Activated naive CD8-positive, alpha-beta T cell treated with anti-CD3 and anti-CD28 coated beads, Interleukin-2, amount 10 ng/mL, durations not matched to agents 7 days and 5 days (primary cell): ENCODE results near the gene UBXN6. TPM values are rescaled to one million over a fixed set of nuclear protein-coding genes. Genes with fewer than 3 reads are reported as not detected.
A peak's percentile ranks its signal among the peaks of the same experiment; 100 is the strongest.

ENCODE experiments used
- ATAC-seq: fragments of 150-1000 bp; cut with Tn5 transposase; one replicate; pipeline ENCODE4 v1.10.0; 2021; ENCODE audit warnings: low read depth, moderate library complexity
- POLR2A ChIA-PET: fragments of 350-600 bp; sonication (Branson Sonifier 250); formaldehyde crosslinking; loops from one replicate; lab custom pipeline; 2021; ENCODE audit warnings: antibody characterized with exemption; lab: Charles Lee
- DNase-seq: peaks from one replicate; pipeline ENCODE4 v3.0.0; 2021
- H3K27ac Mint-ChIP-seq: one replicate; pipeline ENCODE4 v1.8.0; 2022; ENCODE audit warnings: mild to moderate bottlenecking, mixed read lengths
- H3K27me3 Mint-ChIP-seq: one replicate; pipeline ENCODE4 v1.8.0; 2022; ENCODE audit warnings: mild to moderate bottlenecking, moderate library complexity, mixed read lengths
- H3K36me3 Mint-ChIP-seq: one replicate; pipeline ENCODE4 v1.8.0; 2021; ENCODE audit warnings: mild to moderate bottlenecking, mixed read lengths
- H3K4me1 Mint-ChIP-seq: one replicate; pipeline ENCODE4 v1.8.0; 2021; ENCODE audit warnings: mixed read lengths
- H3K4me3 Mint-ChIP-seq: one replicate; pipeline ENCODE4 v1.8.0; 2022; ENCODE audit warnings: mild to moderate bottlenecking, moderate library complexity, mixed read lengths
- H3K9me3 Mint-ChIP-seq: one replicate; pipeline ENCODE4 v1.8.0; 2021; ENCODE audit warnings: mixed read lengths
- total RNA-seq, 2 experiments: library from RNA; stranded (reverse); gene quantifications; one replicate each; pipeline ENCODE4 v1.2.3, GENCODE V29; 2021

The UBXN6 gene
- total RNA-seq, 2 experiments from 2014 or later, result 50.0 to 56.7 TPM

DNA sequence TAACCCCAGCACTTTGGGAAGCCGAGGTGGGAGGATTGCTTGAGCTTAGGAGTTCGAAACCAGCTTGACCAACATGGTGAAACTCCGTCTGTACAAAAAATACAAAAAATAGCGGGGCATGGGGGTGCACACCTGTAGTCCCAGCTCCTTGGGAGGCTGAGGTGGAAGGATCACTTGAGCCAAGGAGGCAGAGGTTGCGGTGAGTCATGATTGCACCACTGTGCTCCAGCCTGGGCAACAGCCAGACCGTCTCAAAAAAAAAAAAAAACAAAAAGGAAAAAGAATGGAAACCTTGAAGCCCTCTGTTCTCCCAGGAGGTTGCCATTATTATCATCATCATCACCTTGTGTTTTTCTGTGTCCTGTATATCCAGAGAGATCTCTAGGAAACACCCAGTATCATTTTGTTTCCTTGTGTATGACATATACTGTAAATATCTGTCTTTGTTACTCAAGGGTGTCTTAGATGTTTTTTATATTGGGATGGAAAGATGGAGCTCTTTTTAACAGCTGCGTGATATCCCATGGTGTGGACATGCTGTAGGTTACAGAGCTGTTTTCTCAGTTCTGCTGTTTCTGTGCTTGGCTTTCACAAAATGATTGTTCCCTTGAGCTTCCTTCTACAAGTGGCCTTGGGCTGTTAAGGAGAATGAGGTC is 43.3 kb downstream of the UBXN6 start:
- no peak for DNase-seq
- H3K4me1 Mint-ChIP-seq, result peaks cover 8% of the 10 kb centered on the region
- no peak for ATAC-seq
- H3K27me3 Mint-ChIP-seq, result no peaks in the 10 kb centered on the region
- no peaks in the 10 kb centered on the region for H3K9me3 Mint-ChIP-seq
- H3K36me3 Mint-ChIP-seq, result peaks cover 14% of the 10 kb centered on the region
- POLR2A ChIA-PET, result interaction anchor here (1.2 kb wide), 1 partner anchor 9 kb away, joined by 4 read pairs; no protein-coding TSS in a partner anchor
- no peak overlapping the region for H3K27ac Mint-ChIP-seq
- no peak overlapping the region for H3K4me3 Mint-ChIP-seq

DNA sequence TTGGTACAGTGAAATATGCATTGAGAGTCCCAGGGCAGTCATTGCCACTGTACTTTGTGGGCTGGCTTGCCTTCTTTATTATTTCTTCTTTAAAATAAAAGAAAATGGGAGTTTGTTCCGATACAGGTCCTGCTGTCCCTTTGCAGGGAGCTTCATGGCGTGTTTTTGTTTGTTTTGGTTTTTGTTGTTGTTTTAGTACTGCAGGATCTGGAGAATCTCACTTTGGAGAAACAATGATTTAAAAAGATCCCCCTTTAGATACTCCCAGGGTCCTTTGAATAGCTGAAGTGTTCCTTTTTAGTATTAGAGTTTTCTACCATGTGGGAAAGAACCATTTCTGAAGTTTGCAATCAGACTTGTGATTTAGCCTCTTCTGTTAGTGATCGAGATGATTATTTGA is 44.0 kb downstream of the UBXN6 start:
- POLR2A ChIA-PET, result no interaction called here
- DNase-seq (no peak), ATAC-seq (no peak)
- Mint-ChIP-seq H3K36me3 (peaks cover 18% of the 10 kb centered on the region), H3K27me3 (no peaks in the 10 kb centered on the region), H3K4me1 (peaks cover 8% of the 10 kb centered on the region), H3K4me3 (no peak overlapping the region), H3K9me3 (no peaks in the 10 kb centered on the region), H3K27ac (no peak overlapping the region)

DNA sequence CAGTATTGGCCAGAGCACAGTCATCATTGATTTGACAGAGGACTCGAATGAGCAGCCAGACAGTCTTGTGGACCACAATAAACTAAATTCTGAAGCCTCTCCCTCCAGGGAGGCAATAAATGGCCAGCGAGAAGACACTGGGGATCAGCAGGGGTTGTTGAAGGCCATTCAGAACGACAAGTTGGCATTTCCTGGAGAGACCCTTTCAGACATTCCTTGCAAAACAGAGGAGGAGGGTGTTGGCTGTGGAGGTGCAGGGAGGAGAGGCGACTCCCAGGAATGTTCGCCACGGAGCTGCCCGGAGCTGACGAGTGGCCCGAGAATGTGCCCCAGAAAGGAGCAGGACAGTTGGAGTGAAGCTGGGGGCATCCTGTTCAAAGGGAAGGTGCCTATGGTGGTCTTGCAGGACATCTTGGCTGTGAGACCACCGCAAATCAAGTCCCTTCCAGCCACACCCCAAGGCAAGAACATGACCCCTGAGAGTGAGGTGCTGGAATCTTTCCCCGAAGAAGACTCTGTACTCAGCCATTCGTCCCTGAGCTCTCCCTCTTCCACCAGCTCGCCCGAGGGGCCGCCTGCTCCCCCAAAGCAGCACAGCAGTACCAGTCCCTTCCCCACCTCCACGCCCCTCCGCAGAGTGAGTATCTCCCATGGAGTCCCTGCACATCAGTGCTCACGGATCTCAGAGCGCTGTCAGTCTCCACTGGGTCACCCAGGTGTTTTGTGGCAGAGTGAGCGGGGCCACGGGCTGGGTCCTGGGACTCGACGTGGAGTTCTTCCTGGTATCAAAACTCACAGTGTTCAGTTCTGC is 48.3 kb downstream of the UBXN6 start:
- Mint-ChIP-seq H3K9me3 (no peaks in the 10 kb centered on the region), H3K27ac (no peak overlapping the region), H3K36me3 (peaks cover 16% of the 10 kb centered on the region), H3K4me1 (peaks cover 16% of the 10 kb centered on the region), H3K4me3 (no peak overlapping the region), H3K27me3 (no peaks in the 10 kb centered on the region)
- no peak for DNase-seq
- POLR2A ChIA-PET, result no interaction called here
- ATAC-seq, result no peak

DNA sequence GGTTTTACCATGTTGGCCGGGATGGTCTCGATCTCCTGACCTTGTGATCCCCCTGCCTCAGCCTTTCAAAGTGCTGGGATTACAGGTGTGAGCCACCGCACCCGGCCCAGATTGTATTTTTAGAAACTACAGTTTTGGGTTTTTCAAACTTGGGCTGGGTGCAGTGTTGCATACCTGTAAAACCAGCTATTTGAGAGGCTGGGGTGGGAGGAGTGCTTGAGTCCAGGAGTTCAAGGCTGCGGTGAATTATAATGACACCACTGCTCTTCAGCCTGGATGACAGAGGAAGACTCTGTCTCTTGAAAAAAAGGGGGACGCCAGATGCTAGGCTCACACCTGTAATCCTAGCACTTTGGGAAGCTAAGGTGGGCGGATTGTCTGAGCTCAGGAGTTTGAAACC is 51.0 kb downstream of the UBXN6 start:
- no peak overlapping the region for H3K27ac Mint-ChIP-seq
- POLR2A ChIA-PET, result interaction anchor here (0.7 to 2.3 kb wide), 4 partner anchors 45 to 718 kb away, joined by 3 to 5 read pairs (median 4); partner anchors contain the start of genes HDGFL2 and MPND
- no peak for ATAC-seq

DNA sequence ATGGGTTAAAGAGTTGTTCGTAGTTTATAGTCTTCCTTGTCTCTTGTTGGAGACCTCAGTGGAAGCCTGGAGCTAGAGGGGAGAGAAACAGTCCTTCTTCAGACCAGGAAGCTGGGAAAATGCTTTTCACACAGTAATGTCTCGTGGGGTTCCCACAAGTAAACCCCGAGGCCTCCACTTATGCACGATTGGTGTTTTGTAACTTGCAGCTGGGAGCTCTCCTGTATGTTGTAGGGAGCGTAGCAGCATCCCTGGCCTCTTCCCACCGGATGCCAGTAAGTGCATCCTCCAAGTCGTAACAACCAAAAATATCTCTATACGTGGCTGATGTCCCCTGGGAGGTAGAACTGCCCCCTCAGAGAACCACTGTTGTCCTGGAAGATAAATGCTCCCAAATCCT is 51.6 kb downstream of the UBXN6 start:
- ATAC-seq (no peak), DNase-seq (no peak)
- POLR2A ChIA-PET, result interaction anchor here (1.2 to 2.3 kb wide), 2 partner anchors 44 to 63 kb away, joined by 3 to 5 read pairs; partner anchors contain the start of gene MPND
- Mint-ChIP-seq H3K4me1 (peaks cover 35% of the 10 kb centered on the region), H3K27ac (no peak overlapping the region), H3K4me3 (no peak overlapping the region), H3K36me3 (peaks cover 13% of the 10 kb centered on the region), H3K9me3 (no peaks in the 10 kb centered on the region), H3K27me3 (no peaks in the 10 kb centered on the region)

More for the DNA sequence above, 51.0 kb downstream of the UBXN6 start:
- Mint-ChIP-seq H3K36me3 (peaks cover 13% of the 10 kb centered on the region), H3K4me1 (peaks cover 29% of the 10 kb centered on the region), H3K27me3 (no peaks in the 10 kb centered on the region), H3K9me3 (no peaks in the 10 kb centered on the region), H3K4me3 (no peak overlapping the region)
- no peak for DNase-seq

DNA sequence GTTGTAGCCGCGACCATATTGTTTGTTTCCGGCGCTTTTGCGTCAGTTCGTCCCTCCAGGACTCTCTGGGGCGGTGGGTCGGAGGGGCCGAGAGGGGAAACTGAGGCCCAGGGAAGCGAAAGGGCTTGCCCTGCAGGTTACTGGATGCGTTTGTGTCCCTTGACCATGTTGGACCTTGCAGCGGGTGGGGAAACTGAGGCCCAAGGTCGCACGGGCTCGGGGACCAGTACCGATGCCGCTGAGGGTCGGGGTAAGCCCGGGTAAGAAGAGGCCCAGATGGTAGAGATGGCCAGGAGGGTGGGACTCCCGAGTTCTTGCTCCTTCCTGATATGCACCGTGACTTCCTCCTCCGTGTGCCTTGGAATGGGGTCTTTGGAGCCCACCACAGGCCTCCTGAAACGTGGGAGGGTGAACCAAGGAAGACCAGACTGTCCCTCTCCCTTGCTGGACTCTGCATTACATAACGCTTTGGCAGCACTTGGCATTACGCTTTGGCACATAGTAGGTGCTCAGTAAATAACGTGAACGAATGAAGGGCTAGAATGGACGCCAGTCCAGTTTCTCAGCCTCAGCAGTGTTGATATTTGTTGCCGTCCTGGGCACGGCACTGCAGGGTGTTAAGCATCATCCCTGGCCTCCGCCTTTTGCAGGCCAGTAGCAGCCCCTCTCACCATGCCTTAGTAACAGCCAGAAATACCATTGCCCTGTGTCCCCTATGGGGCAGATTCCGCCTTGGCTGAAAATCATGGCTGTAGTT is 54.4 kb downstream of the UBXN6 start:
- H3K9me3 Mint-ChIP-seq, result no peaks in the 10 kb centered on the region
- POLR2A ChIA-PET, result interaction anchor here (1.3 to 1.9 kb wide), 5 partner anchors 34 to 136 kb away, joined by 5 to 19 read pairs (median 7); partner anchors contain the start of gene HDGFL2
- DNase-seq (peak; percentile 38), ATAC-seq (no peak)
- H3K4me1 Mint-ChIP-seq, result peaks cover 43% of the 10 kb centered on the region
- H3K36me3 Mint-ChIP-seq, result peaks cover 14% of the 10 kb centered on the region
- H3K4me3 Mint-ChIP-seq, result peak overlapping the region; percentile 95
- no peaks in the 10 kb centered on the region for H3K27me3 Mint-ChIP-seq
- H3K27ac Mint-ChIP-seq, result peak overlapping the region; percentile 91

DNA sequence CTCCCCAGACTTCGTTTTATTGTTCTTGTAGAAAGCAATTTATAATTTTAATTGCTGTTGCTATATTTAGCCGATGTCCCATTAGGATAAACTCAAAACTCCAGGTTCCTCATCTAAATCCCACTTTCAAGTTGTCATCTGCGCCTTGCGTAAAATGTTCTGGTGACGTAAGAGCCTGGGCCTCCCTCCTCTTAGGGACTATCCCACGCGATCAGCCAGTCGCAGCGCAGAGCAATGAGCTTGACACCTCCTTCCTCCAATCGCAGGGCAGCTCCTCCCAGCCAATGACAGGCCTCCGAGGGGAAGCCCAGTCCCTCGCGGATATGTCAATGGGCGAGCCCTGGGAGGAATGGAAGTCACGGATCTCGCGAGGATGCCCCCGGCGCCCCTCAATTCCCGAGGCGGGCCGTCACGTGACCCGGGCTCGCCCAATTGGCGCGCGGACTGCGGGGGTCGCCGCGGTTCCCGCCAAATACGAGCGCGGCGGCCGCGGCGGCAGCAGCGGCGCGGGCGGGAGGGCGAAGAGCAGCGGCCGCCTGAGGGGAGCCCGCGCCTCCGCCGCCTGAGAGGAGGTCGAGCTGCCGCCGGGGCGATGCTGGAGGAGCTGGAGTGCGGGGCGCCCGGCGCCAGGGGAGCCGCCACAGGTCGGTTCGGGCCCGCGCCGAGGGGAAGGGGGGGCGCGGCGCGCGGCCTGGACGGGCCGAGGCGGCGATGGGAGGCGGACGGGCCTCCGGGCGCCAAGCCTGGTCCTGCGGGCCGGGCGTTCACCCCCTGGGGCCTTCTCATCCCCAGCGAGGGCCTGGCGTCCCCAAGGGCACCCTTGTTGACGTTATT is 55.2 kb downstream of the UBXN6 start, which contains the start of gene CHAF1A:
Gene CHAF1A (plus strand): TSS at position 470 of the 834 bp plus-strand sequence. CDS start 123 bp downstream, at position 593.
- Mint-ChIP-seq H3K4me1 (peaks cover 46% of the 10 kb centered on the region), H3K4me3 (peak within 1 kb of the TSS; percentile 95), H3K36me3 (peaks cover 16% of the 10 kb centered on the region), H3K27me3 (no peaks in the 10 kb centered on the region), H3K27ac (peak within 1 kb of the TSS; percentile 93), H3K9me3 (no peaks in the 10 kb centered on the region)
- ATAC-seq, result peak; percentile 93
- POLR2A ChIA-PET, result interaction anchor here (0.6 to 1.9 kb wide), 15 partner anchors 16 to 526 kb away, joined by 3 to 19 read pairs (median 4); partner anchors contain the start of genes HDGFL2 and YJU2
- peak; percentile 99 for DNase-seq

DNA sequence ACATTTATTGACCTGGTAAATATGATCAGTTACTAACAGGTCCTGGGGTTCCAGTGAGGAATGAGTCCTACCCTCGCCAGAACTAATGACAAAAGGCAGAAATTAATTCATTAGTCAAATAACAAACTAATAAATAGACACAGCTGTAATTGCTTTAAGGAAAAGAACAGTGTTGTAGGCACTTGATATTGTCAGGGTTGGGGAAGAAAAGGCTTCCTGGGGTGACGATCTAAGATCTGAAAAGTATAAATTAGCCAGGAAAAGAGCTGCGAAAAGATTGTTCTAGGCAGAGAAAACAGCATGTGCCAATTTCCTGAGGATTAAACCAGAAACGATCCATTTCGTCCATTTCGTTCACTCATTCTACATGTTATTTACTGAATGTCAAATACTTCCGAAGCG is 55.8 kb downstream of the UBXN6 start:
- POLR2A ChIA-PET, result interaction anchor here (0.6 to 1.9 kb wide), 15 partner anchors 17 to 525 kb away, joined by 3 to 19 read pairs (median 4); partner anchors contain the start of genes HDGFL2 and YJU2
- Mint-ChIP-seq H3K27me3 (no peaks in the 10 kb centered on the region), H3K9me3 (no peaks in the 10 kb centered on the region), H3K4me3 (peak overlapping the region; percentile 86), H3K36me3 (peaks cover 18% of the 10 kb centered on the region), H3K4me1 (peaks cover 51% of the 10 kb centered on the region), H3K27ac (peak overlapping the region; percentile 93)
- no peak for DNase-seq
- no peak for ATAC-seq

DNA sequence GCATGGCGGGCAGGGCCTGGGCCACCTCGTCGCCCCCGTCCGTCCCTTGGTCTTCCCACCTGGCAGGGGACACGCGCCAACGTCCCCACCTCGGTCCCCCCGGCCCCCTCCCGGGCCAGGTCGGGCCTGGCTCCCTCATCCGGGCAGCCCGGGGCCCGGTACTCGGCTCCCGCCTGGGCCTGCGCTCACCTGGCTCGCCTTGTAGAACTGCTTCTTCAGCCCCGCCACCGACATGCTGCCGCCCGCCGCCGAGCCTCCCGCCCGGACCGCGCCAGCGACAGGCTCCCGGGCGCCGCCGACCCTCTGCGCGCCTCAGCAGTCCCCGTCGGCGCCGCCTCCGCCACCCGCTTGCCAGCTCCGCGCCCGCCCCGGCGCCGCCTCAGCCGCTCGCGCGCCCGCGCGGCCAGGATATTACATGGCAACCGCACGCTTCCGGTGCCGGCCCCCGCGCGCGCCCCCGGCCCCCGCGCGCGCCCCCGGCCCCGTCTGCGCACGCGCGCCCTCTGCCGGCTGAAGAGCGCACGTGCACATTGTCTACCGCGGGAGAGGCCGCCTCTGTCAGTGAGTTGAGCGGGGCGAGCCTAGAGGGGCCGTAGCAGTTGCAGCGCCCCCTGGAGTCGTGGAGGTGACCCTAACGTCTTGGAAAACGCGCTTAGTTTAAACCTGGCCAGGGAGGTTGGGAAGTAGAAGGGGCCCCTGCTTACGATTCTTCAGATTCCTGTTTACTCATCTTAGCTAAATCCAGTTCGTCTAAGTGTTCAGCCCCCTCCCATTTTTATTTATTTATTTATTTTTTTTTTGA is 57.3 kb downstream of the UBXN6 start, which contains the start of gene SH3GL1:
Gene SH3GL1 (minus strand): TSS at position 413 of the 802 bp plus-strand sequence. CDS start 179 bp downstream, at position 234.
- ATAC-seq (peak; percentile 64), DNase-seq (peak; percentile 98)
- peak within 1 kb of the TSS; percentile 93 for H3K27ac Mint-ChIP-seq
- H3K4me1 Mint-ChIP-seq, result peaks cover 50% of the 10 kb centered on the region
- no peaks in the 10 kb centered on the region for H3K27me3 Mint-ChIP-seq
- POLR2A ChIA-PET, result interaction anchor here (1.0 to 1.7 kb wide), 10 partner anchors 10 to 153 kb away, joined by 4 to 15 read pairs (median 6); partner anchors contain the start of gene YJU2
- peak within 1 kb of the TSS; percentile 97 for H3K4me3 Mint-ChIP-seq
- peaks cover 23% of the 10 kb centered on the region for H3K36me3 Mint-ChIP-seq
- H3K9me3 Mint-ChIP-seq, result no peaks in the 10 kb centered on the region

DNA sequence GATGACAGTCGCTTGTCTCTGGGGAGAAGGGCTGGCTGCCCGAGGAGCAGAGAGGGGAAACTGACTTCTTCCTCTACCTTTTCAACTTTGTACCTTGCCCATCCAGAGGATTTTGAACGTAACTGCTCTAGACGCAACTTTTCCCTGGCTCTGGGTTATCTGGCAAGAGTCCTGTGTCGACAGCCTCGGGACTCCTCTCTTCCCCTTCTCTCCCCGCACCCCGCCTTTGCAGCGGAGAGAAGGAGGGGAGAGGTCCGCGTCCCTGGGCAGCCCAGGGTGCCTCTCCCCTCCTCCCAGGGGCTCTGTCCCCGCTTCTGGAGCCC is 57.8 kb downstream of the UBXN6 start:
- ATAC-seq (peak; percentile 2), DNase-seq (no peak)
- POLR2A ChIA-PET, result interaction anchor here (1.0 to 1.7 kb wide), 10 partner anchors 9 to 153 kb away, joined by 4 to 15 read pairs (median 6); partner anchors contain the start of gene YJU2
- Mint-ChIP-seq H3K36me3 (peaks cover 23% of the 10 kb centered on the region), H3K9me3 (no peaks in the 10 kb centered on the region), H3K4me1 (peaks cover 48% of the 10 kb centered on the region), H3K27me3 (no peaks in the 10 kb centered on the region), H3K4me3 (peak overlapping the region; percentile 97), H3K27ac (peak overlapping the region; percentile 93)

DNA sequence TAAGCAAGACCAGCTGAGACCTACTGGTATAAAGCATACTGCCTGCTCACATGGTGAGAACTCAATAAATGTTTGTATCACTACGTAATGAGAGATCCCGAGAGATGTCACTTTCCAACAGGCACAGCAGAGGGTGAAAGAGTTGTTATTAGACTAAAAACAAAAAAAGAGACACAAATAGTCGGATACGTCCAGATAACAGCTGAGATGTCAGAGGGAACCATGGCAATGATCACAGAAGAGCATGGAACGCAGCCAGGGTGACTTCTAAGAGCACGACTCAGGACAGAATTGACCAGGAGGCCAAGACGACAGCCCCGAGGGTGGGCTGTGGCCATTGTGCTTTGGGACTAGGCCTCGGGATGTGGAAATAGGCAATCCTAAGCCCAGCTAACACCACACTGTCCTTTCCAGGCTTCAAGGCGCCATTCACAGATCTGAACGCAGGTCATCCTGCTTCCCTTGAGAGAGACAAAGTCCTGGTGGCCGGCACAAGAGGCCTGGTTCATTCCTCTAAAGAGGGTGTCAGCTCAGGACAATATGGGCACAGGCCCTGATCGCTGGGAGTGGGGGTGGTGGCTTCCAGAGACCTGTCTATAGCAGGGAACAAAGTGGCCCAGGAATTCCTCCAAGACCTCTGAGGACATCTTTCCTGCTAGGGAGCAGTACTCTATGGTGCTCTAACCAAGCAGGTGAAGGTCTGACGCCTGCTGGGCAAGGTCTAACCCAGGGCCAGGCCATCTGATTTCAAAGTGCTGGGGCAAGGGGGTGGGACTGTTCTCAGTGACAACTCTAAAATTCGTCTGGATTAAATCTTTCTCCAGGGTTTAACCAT is 60.4 kb downstream of the UBXN6 start:
- Mint-ChIP-seq H3K4me1 (peaks cover 45% of the 10 kb centered on the region), H3K36me3 (peaks cover 20% of the 10 kb centered on the region), H3K27me3 (no peaks in the 10 kb centered on the region), H3K4me3 (no peak overlapping the region), H3K9me3 (no peaks in the 10 kb centered on the region), H3K27ac (no peak overlapping the region)
- POLR2A ChIA-PET, result no interaction called here
- no peak for ATAC-seq
- DNase-seq, result no peak
